Esophagus muscularis mucosa (tissue), 4 donors: ENCODE results near the gene PLEKHA6.

Experiments used
- CTCF ChIP-seq, 3 experiments: fragments of 200-600 bp in 2 of 3; fragments of 450-650 bp in 1 of 3; sonication (generic) in 2 of 3; IDR thresholded peaks; one replicate each; pipeline ENCODE4 v1.5.1; 2017 to 2019; ENCODE audit warnings: antibody characterized with exemption in 3 of 3, mild to moderate bottlenecking in 2 of 3, moderate library complexity in 1 of 3
- EP300 ChIP-seq: sonication (generic); formaldehyde crosslinking; IDR thresholded peaks from one replicate; pipeline ENCODE4 v1.6.1; 2017; ENCODE audit warnings: antibody characterized with exemption
- POLR2A ChIP-seq: fragments of 450-650 bp; IDR thresholded peaks from one replicate; pipeline ENCODE4 v1.6.1; 2017; ENCODE audit warnings: antibody characterized with exemption, moderate library complexity, mild to moderate bottlenecking, low read depth
- POLR2AphosphoS5 ChIP-seq, 2 donors: sonication (generic); formaldehyde crosslinking; IDR thresholded peaks; one replicate each; pipeline ENCODE4 v1.6.1; 2017; ENCODE audit warnings: antibody characterized with exemption in 2 of 2

GRCh38 chr1:204170494-204171155, 189.1 kb downstream of the PLEKHA6 start:
- TF ChIP-seq POLR2A (no peak), CTCF (IDR thresholded peaks at IDR 0.05) (no peak), POLR2AphosphoS5 (IDR thresholded peaks at IDR 0.05) (no peak), EP300 (no peak)
